ENCODE data around the gene GRK5.

Gene GRK5

GRCh38 chr10:119494236-119495020 is 287.1 kb downstream of the GRK5 start:
- H2AFZ ChIP-seq (ENCODE audit: low read length), result no peak overlapping the region
- no peaks in the 10 kb centered on the region for H3K27me3 ChIP-seq (replicated peaks; ENCODE audit: insufficient read depth, low read length)
- no peak overlapping the region for H3K4me2 ChIP-seq (ENCODE audit: low read depth, low read length)
- H3K27ac ChIP-seq (ENCODE audit: low read length), result no peak overlapping the region
- H3K9me3 ChIP-seq (replicated peaks; ENCODE audit: insufficient read depth, low read length), result no peaks in the 10 kb centered on the region
- no peak for DNase-seq
- no peaks in the 10 kb centered on the region for H3K9me2 ChIP-seq (replicated peaks; ENCODE audit: insufficient read depth, low read length)
- H3K4me1 ChIP-seq (ENCODE audit: low read length), result peaks cover 3% of the 10 kb centered on the region
- H3K9ac ChIP-seq (ENCODE audit: low read length), result no peak overlapping the region
- H3K4me3 ChIP-seq (ENCODE audit: low read length), result no peak overlapping the region
- H3K79me2 ChIP-seq (ENCODE audit: low read length), result no peaks in the 10 kb centered on the region
- no peak for TF ChIP-seq EZH2phosphoT487 (IDR thresholded peaks at IDR 0.05; ENCODE audit: low read length)
- TF ChIP-seq EZH2 (optimal IDR thresholded peaks at IDR 0.05; ENCODE audit: low read depth, low read length), result no peak
- no peak for TF ChIP-seq CTCF (IDR thresholded peaks at IDR 0.05; ENCODE audit: low read length)
- H3K36me3 ChIP-seq (replicated peaks; ENCODE audit: insufficient read depth, low read length), result no peaks in the 10 kb centered on the region
- no peaks in the 10 kb centered on the region for H4K20me1 ChIP-seq (ENCODE audit: insufficient read depth, low read length)
- H3F3A ChIP-seq (ENCODE audit: insufficient read depth, low read length), result no peaks in the 10 kb centered on the region

- 0 out of 2 replicates have a peak, but pooled peaks cover under 1% of the 10 kb centered on the region for H3K4me1 ChIP-seq (ENCODE audit: low read length)
Measured at GRCh38 chr10:119495021-119495505, 287.7 kb downstream of the GRK5 start.

GRCh38 chr10:119495545-119495944 is 288.2 kb downstream of the GRK5 start:
- DNase-seq, result no peak
- Histone ChIP-seq H3K4me3 (ENCODE audit: low read length) (no peak overlapping the region), H2AFZ (ENCODE audit: low read length) (no peak overlapping the region), H3K4me2 (ENCODE audit: low read depth, low read length) (no peak overlapping the region), H3F3A (ENCODE audit: insufficient read depth, low read length) (no peaks in the 10 kb centered on the region), H3K79me2 (ENCODE audit: low read length) (no peaks in the 10 kb centered on the region), H3K27me3 (replicated peaks; ENCODE audit: insufficient read depth, low read length) (no peaks in the 10 kb centered on the region), H3K9me3 (replicated peaks; ENCODE audit: insufficient read depth, low read length) (no peaks in the 10 kb centered on the region), H3K27ac (ENCODE audit: low read length) (no peak overlapping the region), H4K20me1 (ENCODE audit: insufficient read depth, low read length) (no peaks in the 10 kb centered on the region), H3K9ac (ENCODE audit: low read length) (no peak overlapping the region), H3K36me3 (replicated peaks; ENCODE audit: insufficient read depth, low read length) (no peaks in the 10 kb centered on the region), H3K9me2 (replicated peaks; ENCODE audit: insufficient read depth, low read length) (no peaks in the 10 kb centered on the region), H3K4me1 (ENCODE audit: low read length) (no peaks in the 10 kb centered on the region)
- TF ChIP-seq CTCF (IDR thresholded peaks at IDR 0.05; ENCODE audit: low read length), result no peak
- TF ChIP-seq EZH2phosphoT487 (IDR thresholded peaks at IDR 0.05; ENCODE audit: low read length), result no peak
- no peak for TF ChIP-seq EZH2 (optimal IDR thresholded peaks at IDR 0.05; ENCODE audit: low read depth, low read length)

More at GRCh38 chr10:119495021-119495505, 287.7 kb downstream of the GRK5 start:
- TF ChIP-seq EZH2 (optimal IDR thresholded peaks at IDR 0.05; ENCODE audit: low read depth, low read length), result no peak
- no peak for TF ChIP-seq CTCF (IDR thresholded peaks at IDR 0.05; ENCODE audit: low read length)
- no peak for TF ChIP-seq EZH2phosphoT487 (IDR thresholded peaks at IDR 0.05; ENCODE audit: low read length)
- H3K9me3 ChIP-seq (replicated peaks; ENCODE audit: insufficient read depth, low read length), result no peaks in the 10 kb centered on the region
- H4K20me1 ChIP-seq (ENCODE audit: insufficient read depth, low read length), result no peaks in the 10 kb centered on the region
- DNase-seq, result no peak
- H3K27me3 ChIP-seq (replicated peaks; ENCODE audit: insufficient read depth, low read length), result no peaks in the 10 kb centered on the region
- H3K9me2 ChIP-seq (replicated peaks; ENCODE audit: insufficient read depth, low read length), result no peaks in the 10 kb centered on the region
- H3K36me3 ChIP-seq (replicated peaks; ENCODE audit: insufficient read depth, low read length), result no peaks in the 10 kb centered on the region
- H3K4me3 ChIP-seq (ENCODE audit: low read length), result no peak overlapping the region
- no peaks in the 10 kb centered on the region for H3K79me2 ChIP-seq (ENCODE audit: low read length)
- no peak overlapping the region for H3K9ac ChIP-seq (ENCODE audit: low read length)
- H3K4me2 ChIP-seq (ENCODE audit: low read depth, low read length), result no peak overlapping the region
- no peaks in the 10 kb centered on the region for H3F3A ChIP-seq (ENCODE audit: insufficient read depth, low read length)
- H3K27ac ChIP-seq (ENCODE audit: low read length), result no peak overlapping the region
- no peak overlapping the region for H2AFZ ChIP-seq (ENCODE audit: low read length)

All from MM.1S (cell line).